OCI-LY1 (cell line): Measurements from ENCODE around the gene PRTN3.

Source experiments
- H2AFZ ChIP-seq: fragments of 200-600 bp; sonication (generic), shearing (Covaris generic); 2 replicates; pipeline ENCODE4 v1.6.0; 2014; ENCODE audit warnings: antibody characterized with exemption, mild to moderate bottlenecking, low read length
- H3F3A ChIP-seq: fragments of 200-600 bp; sonication (generic), shearing (Covaris generic); 2 replicates; pipeline ENCODE4 v1.6.0; 2014; ENCODE audit warnings: mild to moderate bottlenecking, antibody characterized with exemption, low read length, moderate library complexity; ENCODE audit not compliant: insufficient read depth
- H3K27ac ChIP-seq: fragments of 200-600 bp; sonication (generic); 2 replicates; pipeline ENCODE4 v1.5.1; 2014; ENCODE audit warnings: low read length, mixed run types, mild to moderate bottlenecking, low read depth; ENCODE audit not compliant: poor library complexity, severe bottlenecking
- H3K27me3 ChIP-seq: fragments of 200-600 bp; sonication (generic); 2 replicates; pipeline ENCODE4 v1.6.0; 2014; ENCODE audit warnings: antibody characterized with exemption, mild to moderate bottlenecking, low read length, moderate library complexity; ENCODE audit not compliant: insufficient read depth
- H3K36me3 ChIP-seq: fragments of 200-600 bp; sonication (generic); 2 replicates; pipeline ENCODE4 v1.6.1; 2014; ENCODE audit warnings: mild to moderate bottlenecking, antibody characterized with exemption, low read length, moderate library complexity, mixed read lengths; ENCODE audit not compliant: insufficient read depth
- H3K4me1 ChIP-seq: fragments of 200-600 bp; sonication (generic); 2 replicates; pipeline ENCODE4 v1.5.1; 2014; ENCODE audit warnings: mild to moderate bottlenecking, low read length, moderate library complexity; ENCODE audit not compliant: insufficient read depth, severe bottlenecking
- H3K4me2 ChIP-seq: fragments of 200-600 bp; sonication (generic), shearing (Covaris generic); 2 replicates; pipeline ENCODE4 v1.6.1; 2014; ENCODE audit warnings: low read length
- H3K4me3 ChIP-seq: fragments of 200-600 bp; sonication (generic); 2 replicates; pipeline ENCODE4 v1.5.1; 2014; ENCODE audit warnings: low read length, low read depth, mild to moderate bottlenecking, mixed read lengths; ENCODE audit not compliant: poor library complexity, severe bottlenecking
- H3K79me2 ChIP-seq: fragments of 200-600 bp; shearing (Covaris generic); 2 replicates; pipeline ENCODE4 v1.6.1; 2016; ENCODE audit warnings: mixed run types, low read length, mixed read lengths; ENCODE audit not compliant: insufficient read depth
- H3K9ac ChIP-seq: fragments of 200-600 bp; sonication (generic), shearing (Covaris generic); 2 replicates; pipeline ENCODE4 v1.6.1; 2014; ENCODE audit warnings: mild to moderate bottlenecking, low read length, mixed read lengths
- H3K9me2 ChIP-seq: fragments of 200-600 bp; sonication (generic), shearing (Covaris generic); 2 replicates; pipeline ENCODE4 v1.6.1; 2014; ENCODE audit warnings: low read depth, mild to moderate bottlenecking, low read length, mixed read lengths
- H3K9me3 ChIP-seq: fragments of 200-600 bp; shearing (Covaris generic); 2 replicates; pipeline ENCODE4 v1.6.1; 2014; ENCODE audit warnings: low read length, mixed read lengths
- H4K20me1 ChIP-seq: fragments of 200-600 bp; sonication (generic), shearing (Covaris generic); 2 replicates; pipeline ENCODE4 v1.6.0; 2016; ENCODE audit warnings: mild to moderate bottlenecking, low read length; ENCODE audit not compliant: insufficient read depth
- EZH2 ChIP-seq: fragments of 200-600 bp; sonication (generic), shearing (Covaris generic); IDR thresholded peaks from 2 replicates; pipeline ENCODE4 v1.8.0; 2017; ENCODE audit warnings: borderline replicate concordance, mixed run types, mild to moderate bottlenecking, antibody characterized with exemption, low read length, moderate library complexity, mixed read lengths
- TF ChIP-seq, protein P1 (sequence below): fragments of 200-600 bp; sonication (generic), shearing (Covaris generic); IDR thresholded peaks from 2 replicates; pipeline ENCODE4 v1.5.1; 2017; ENCODE audit warnings: mild to moderate bottlenecking, antibody characterized with exemption, low read length, moderate library complexity, mixed read lengths

The PRTN3 gene

DNA sequence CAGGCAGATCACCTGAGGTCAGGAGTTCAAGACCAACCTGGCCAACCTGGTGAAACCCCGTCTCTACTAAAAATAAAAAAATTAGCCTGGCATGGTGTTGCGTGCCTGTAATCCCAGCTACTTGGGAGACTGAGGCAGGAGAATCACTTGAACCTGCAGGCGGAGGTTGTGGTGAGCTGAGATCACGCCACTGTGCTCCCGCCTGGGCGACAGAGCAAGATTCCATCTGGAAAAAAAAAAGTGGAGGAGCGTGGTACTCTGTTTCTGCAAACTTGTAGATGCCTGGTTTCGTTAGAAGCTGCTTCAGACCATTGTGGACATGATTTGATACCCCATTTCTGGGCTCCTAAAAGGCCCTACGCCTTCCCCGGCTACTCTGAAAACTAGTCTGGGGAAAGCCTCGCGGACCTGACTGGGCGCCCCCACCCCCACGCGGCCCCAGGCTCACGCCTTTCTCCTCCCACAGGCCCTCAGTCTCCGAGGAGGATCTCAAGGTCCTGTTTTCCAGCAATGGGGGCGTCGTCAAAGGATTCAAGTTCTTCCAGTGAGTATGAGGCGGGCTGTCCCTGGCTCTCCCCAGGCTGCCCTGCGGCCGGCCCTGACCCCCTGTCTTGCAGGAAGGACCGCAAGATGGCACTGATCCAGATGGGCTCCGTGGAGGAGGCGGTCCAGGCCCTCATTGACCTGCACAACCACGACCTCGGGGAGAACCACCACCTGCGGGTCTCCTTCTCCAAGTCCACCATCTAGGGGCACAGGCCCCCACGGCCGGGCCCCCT, 30.5 kb upstream of the PRTN3 start:
- H3K4me1 ChIP-seq = no peaks in the 10 kb centered on the region
- TF ChIP-seq EZH2 = no peak
- TF ChIP-seq, protein P1, sequence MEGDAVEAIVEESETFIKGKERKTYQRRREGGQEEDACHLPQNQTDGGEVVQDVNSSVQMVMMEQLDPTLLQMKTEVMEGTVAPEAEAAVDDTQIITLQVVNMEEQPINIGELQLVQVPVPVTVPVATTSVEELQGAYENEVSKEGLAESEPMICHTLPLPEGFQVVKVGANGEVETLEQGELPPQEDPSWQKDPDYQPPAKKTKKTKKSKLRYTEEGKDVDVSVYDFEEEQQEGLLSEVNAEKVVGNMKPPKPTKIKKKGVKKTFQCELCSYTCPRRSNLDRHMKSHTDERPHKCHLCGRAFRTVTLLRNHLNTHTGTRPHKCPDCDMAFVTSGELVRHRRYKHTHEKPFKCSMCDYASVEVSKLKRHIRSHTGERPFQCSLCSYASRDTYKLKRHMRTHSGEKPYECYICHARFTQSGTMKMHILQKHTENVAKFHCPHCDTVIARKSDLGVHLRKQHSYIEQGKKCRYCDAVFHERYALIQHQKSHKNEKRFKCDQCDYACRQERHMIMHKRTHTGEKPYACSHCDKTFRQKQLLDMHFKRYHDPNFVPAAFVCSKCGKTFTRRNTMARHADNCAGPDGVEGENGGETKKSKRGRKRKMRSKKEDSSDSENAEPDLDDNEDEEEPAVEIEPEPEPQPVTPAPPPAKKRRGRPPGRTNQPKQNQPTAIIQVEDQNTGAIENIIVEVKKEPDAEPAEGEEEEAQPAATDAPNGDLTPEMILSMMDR = no peak
- no peak overlapping the region for H3K4me3 ChIP-seq
- H3K79me2 ChIP-seq = no peaks in the 10 kb centered on the region
- no peaks in the 10 kb centered on the region for H3K9me2 ChIP-seq
- peaks cover 3% of the 10 kb centered on the region; the same call in 1 of the 2 replicates for H3F3A ChIP-seq
- no peak overlapping the region for H3K27ac ChIP-seq
- H3K9ac ChIP-seq = no peak overlapping the region
- H2AFZ ChIP-seq = no peak overlapping the region
- H3K9me3 ChIP-seq = no peaks in the 10 kb centered on the region
- H3K4me2 ChIP-seq = no peak overlapping the region
- no peaks in the 10 kb centered on the region for H4K20me1 ChIP-seq
- H3K36me3 ChIP-seq = peaks cover 81% of the 10 kb centered on the region
- H3K27me3 ChIP-seq = no peaks in the 10 kb centered on the region

DNA sequence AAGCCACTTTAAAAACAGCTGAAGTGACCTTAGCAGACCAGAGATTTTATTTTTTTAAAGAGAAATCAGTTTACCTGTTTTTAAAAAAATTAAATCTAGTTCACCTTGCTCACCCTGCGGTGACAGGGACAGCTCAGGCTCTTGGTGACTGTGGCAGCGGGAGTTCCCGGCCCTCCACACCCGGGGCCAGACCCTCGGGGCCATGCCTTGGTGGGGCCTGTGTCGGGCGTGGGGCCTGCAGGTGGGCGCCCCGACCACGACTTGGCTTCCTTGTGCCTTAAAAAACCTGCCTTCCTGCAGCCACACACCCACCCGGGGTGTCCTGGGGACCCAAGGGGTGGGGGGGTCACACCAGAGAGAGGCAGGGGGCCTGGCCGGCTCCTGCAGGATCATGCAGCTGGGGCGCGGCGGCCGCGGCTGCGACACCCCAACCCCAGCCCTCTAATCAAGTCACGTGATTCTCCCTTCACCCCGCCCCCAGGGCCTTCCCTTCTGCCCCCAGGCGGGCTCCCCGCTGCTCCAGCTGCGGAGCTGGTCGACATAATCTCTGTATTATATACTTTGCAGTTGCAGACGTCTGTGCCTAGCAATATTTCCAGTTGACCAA, 29.8 kb upstream of the PRTN3 start:
- Histone ChIP-seq H3K9me3 (no peaks in the 10 kb centered on the region), H3K4me2 (no peak overlapping the region), H4K20me1 (no peaks in the 10 kb centered on the region), H3K4me3 (no peak overlapping the region), H3K9me2 (no peaks in the 10 kb centered on the region), H3K4me1 (no peaks in the 10 kb centered on the region), H3K9ac (no peak overlapping the region), H3F3A (peaks cover 3% of the 10 kb centered on the region; the same call in 1 of the 2 replicates), H2AFZ (no peak overlapping the region), H3K79me2 (no peaks in the 10 kb centered on the region), H3K36me3 (peaks cover 74% of the 10 kb centered on the region), H3K27ac (no peak overlapping the region), H3K27me3 (no peaks in the 10 kb centered on the region)
- TF ChIP-seq EZH2 = no peak
- TF ChIP-seq, protein P1 = no peak

DNA sequence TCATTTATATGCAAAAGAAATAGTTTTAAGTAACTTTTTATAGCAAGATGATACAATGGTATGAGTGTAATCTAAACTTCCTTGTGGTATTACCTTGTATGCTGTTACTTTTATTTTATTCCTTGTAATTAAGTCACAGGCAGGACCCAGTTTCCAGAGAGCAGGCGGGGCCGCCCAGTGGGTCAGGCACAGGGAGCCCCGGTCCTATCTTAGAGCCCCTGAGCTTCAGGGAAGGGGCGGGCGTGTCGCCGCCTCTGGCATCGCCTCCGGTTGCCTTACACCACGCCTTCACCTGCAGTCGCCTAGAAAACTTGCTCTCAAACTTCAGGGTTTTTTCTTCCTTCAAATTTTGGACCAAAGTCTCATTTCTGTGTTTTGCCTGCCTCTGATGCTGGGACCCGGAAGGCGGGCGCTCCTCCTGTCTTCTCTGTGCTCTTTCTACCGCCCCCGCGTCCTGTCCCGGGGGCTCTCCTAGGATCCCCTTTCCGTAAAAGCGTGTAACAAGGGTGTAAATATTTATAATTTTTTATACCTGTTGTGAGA, 29.2 kb upstream of the PRTN3 start:
- no peak overlapping the region for H3K4me2 ChIP-seq
- H3K27me3 ChIP-seq = no peaks in the 10 kb centered on the region
- peaks cover 3% of the 10 kb centered on the region; the same call in 1 of the 2 replicates for H3F3A ChIP-seq
- H3K4me3 ChIP-seq = no peak overlapping the region
- H3K4me1 ChIP-seq = no peaks in the 10 kb centered on the region
- no peak overlapping the region for H2AFZ ChIP-seq
- no peaks in the 10 kb centered on the region for H3K79me2 ChIP-seq
- H3K36me3 ChIP-seq = peaks cover 68% of the 10 kb centered on the region
- TF ChIP-seq, protein P1 = no peak
- no peak for TF ChIP-seq EZH2
- no peak overlapping the region for H3K9ac ChIP-seq
- H3K9me3 ChIP-seq = no peaks in the 10 kb centered on the region
- H4K20me1 ChIP-seq = no peaks in the 10 kb centered on the region
- H3K9me2 ChIP-seq = no peaks in the 10 kb centered on the region
- no peak overlapping the region for H3K27ac ChIP-seq
